HL-60 (cell line): ENCODE data around the gene ATP8A2.

Experiments used
- DNase-seq, 2 experiments: peaks; one replicate each; pipeline ENCODE4 v3.0.0-alpha.2; 2010 to 2020; ENCODE audit warnings: low read depth in 1 of 2, low spot score in 1 of 2
- H3K27ac ChIP-seq: fragments of 250-450 bp; sonication (Bioruptor Pico); replicated peaks from 2 replicates; pipeline ENCODE4 v1.5.1; 2020; ENCODE audit warnings: mild to moderate bottlenecking, moderate library complexity
- H3K27me3 ChIP-seq: fragments of 250-450 bp; sonication (Bioruptor Pico); 2 replicates; pipeline ENCODE4 v1.5.1; 2021; ENCODE audit warnings: mild to moderate bottlenecking, moderate library complexity; ENCODE audit not compliant: insufficient read depth, poor library complexity, severe bottlenecking
- H3K4me3 ChIP-seq: replicated peaks from 2 replicates; pipeline ENCODE4 v1.5.1; 2011; ENCODE audit warnings: mild to moderate bottlenecking, control low read depth, low read length; ENCODE audit not compliant: insufficient read depth
- GABPA ChIP-seq: IDR thresholded peaks from 2 replicates; pipeline ENCODE4 v1.6.1; 2012; ENCODE audit warnings: low read depth
- POLR2AphosphoS5 ChIP-seq: IDR thresholded peaks from 2 replicates; pipeline ENCODE4 v1.6.1; 2012; ENCODE audit warnings: low read depth
- SPI1 ChIP-seq: IDR thresholded peaks from 2 replicates; pipeline ENCODE4 v1.6.1; 2012; ENCODE audit warnings: low read depth, mild to moderate bottlenecking, borderline replicate concordance
- TF ChIP-seq, protein P1 (sequence below): IDR thresholded peaks from one replicate; pipeline ENCODE4 v1.5.1; 2011; ENCODE audit warnings: low read length, control low read depth, inconsistent platforms; ENCODE audit not compliant: insufficient read depth
- TF ChIP-seq, protein P2 (sequence below): IDR thresholded peaks from 2 replicates; pipeline ENCODE4 v1.6.1; 2012; ENCODE audit warnings: low read depth; ENCODE audit not compliant: insufficient replicate concordance

The ATP8A2 gene

GRCh38 chr13:26047040-26047439 is 675.3 kb downstream of the ATP8A2 start:
- TF ChIP-seq, protein P1, sequence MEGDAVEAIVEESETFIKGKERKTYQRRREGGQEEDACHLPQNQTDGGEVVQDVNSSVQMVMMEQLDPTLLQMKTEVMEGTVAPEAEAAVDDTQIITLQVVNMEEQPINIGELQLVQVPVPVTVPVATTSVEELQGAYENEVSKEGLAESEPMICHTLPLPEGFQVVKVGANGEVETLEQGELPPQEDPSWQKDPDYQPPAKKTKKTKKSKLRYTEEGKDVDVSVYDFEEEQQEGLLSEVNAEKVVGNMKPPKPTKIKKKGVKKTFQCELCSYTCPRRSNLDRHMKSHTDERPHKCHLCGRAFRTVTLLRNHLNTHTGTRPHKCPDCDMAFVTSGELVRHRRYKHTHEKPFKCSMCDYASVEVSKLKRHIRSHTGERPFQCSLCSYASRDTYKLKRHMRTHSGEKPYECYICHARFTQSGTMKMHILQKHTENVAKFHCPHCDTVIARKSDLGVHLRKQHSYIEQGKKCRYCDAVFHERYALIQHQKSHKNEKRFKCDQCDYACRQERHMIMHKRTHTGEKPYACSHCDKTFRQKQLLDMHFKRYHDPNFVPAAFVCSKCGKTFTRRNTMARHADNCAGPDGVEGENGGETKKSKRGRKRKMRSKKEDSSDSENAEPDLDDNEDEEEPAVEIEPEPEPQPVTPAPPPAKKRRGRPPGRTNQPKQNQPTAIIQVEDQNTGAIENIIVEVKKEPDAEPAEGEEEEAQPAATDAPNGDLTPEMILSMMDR = no peak
- no peak for TF ChIP-seq SPI1
- TF ChIP-seq POLR2AphosphoS5 = no peak
- H3K27ac ChIP-seq = no peak overlapping the region
- DNase-seq = no peak
- peaks cover 36% of the 10 kb centered on the region for H3K27me3 ChIP-seq
- H3K4me3 ChIP-seq = no peak overlapping the region

- no peak overlapping the region for H3K4me3 ChIP-seq
- no peak for DNase-seq
- TF ChIP-seq, protein P2, sequence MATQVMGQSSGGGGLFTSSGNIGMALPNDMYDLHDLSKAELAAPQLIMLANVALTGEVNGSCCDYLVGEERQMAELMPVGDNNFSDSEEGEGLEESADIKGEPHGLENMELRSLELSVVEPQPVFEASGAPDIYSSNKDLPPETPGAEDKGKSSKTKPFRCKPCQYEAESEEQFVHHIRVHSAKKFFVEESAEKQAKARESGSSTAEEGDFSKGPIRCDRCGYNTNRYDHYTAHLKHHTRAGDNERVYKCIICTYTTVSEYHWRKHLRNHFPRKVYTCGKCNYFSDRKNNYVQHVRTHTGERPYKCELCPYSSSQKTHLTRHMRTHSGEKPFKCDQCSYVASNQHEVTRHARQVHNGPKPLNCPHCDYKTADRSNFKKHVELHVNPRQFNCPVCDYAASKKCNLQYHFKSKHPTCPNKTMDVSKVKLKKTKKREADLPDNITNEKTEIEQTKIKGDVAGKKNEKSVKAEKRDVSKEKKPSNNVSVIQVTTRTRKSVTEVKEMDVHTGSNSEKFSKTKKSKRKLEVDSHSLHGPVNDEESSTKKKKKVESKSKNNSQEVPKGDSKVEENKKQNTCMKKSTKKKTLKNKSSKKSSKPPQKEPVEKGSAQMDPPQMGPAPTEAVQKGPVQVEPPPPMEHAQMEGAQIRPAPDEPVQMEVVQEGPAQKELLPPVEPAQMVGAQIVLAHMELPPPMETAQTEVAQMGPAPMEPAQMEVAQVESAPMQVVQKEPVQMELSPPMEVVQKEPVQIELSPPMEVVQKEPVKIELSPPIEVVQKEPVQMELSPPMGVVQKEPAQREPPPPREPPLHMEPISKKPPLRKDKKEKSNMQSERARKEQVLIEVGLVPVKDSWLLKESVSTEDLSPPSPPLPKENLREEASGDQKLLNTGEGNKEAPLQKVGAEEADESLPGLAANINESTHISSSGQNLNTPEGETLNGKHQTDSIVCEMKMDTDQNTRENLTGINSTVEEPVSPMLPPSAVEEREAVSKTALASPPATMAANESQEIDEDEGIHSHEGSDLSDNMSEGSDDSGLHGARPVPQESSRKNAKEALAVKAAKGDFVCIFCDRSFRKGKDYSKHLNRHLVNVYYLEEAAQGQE = no peak
- TF ChIP-seq, protein P1 = no peak
- no peak for TF ChIP-seq GABPA
- H3K27ac ChIP-seq = no peak overlapping the region
- peaks cover 50% of the 10 kb centered on the region for H3K27me3 ChIP-seq
These were observed 677.0 kb downstream of the ATP8A2 start for GRCh38 chr13:26048741-26049140.

- H3K27me3 ChIP-seq = peaks cover 50% of the 10 kb centered on the region
- H3K27ac ChIP-seq = no peak overlapping the region
- DNase-seq = no peak
- peak overlapping the region; percentile 52 for H3K4me3 ChIP-seq
- TF ChIP-seq SPI1 = no peak
These were observed 678.9 kb downstream of the ATP8A2 start for GRCh38 chr13:26050568-26051230.

GRCh38 chr13:26051231-26051656 is 679.5 kb downstream of the ATP8A2 start:
- no peak for DNase-seq
- H3K27me3 ChIP-seq = peaks cover 50% of the 10 kb centered on the region
- peak overlapping the region; percentile 52 for H3K4me3 ChIP-seq
- no peak overlapping the region for H3K27ac ChIP-seq
- TF ChIP-seq SPI1 = no peak
- TF ChIP-seq POLR2AphosphoS5 = no peak
- TF ChIP-seq, protein P1 = no peak
- TF ChIP-seq, protein P2 = no peak
- TF ChIP-seq GABPA = no peak
